DMS53 treated with DMSO at 0.1 percent for 48 hours (cell line): ENCODE data around the gene HS3ST4.
A peak's percentile ranks its signal among the peaks of the same experiment; 100 is the strongest.

Source experiments
- DNase-seq: peaks from one replicate; lab custom pipeline; 2025; ENCODE audit not compliant: unreplicated experiment; lab: John Stamatoyannopoulos, UW

The HS3ST4 gene

DNA sequence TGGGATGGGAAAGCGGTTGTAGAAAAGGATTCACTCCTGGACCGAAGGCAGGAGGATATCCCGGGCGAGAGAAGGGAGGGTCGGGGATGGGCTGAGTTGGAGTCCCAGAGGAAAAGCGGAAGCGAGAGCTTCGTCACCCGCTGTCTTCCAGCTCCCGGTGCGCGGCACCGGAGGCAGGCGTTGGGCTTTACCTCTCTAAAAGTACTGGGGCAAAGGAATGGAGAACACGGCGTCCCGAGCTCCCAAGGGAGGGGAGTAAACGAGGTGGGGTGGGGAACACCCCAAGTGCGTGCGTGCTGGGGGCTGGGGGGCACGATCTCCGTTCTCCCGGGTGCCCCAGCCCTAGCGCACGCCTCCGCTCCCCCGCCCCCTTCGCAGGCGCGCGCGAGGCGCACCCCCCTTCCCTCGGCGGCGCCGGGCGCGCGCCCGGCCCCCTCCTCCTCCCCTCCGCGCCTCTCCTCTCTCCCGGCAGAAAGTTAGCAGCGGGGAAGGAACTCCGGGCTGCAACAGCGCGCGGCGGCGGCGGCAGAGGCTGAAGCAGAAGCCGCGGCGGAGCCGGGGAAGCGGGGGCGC lies at the start of gene HS3ST4:
Gene HS3ST4, plus strand, starts transcription at position 441 of the 573 bp plus-strand sequence.
- DNase-seq: no peak

- DNase-seq: no peak
These were observed 48.1 kb upstream of the HS3ST4 start for GRCh38 chr16:25643633-25644032.

GRCh38 chr16:25656639-25657038 lies 35.1 kb upstream of the HS3ST4 start:
- no peak for DNase-seq

DNA sequence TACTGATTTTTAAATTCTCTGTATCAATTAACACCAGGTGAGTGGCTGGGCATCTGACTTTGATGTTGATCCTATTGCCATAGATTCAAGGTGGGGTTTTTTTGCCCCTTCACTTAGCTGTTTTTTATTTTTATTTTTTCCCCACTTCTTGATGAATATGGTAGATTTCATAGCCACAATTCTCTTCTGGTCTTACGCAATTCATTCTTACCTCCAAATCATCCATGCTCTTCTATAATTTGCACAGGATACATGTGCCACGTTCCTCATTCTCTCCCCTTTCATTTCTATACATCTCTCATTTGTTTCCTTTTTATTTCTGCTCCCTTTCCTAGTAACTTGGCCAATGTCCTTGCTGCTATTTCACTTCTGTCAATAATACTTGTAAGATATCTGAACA lies 14.9 kb upstream of the HS3ST4 start:
- no peak for DNase-seq

- DNase-seq: no peak
These were observed 12.2 kb upstream of the HS3ST4 start for GRCh38 chr16:25679511-25679910.

- no peak for DNase-seq
These were observed 2.5 kb upstream of the HS3ST4 start for GRCh38 chr16:25689137-25689836.

DNA sequence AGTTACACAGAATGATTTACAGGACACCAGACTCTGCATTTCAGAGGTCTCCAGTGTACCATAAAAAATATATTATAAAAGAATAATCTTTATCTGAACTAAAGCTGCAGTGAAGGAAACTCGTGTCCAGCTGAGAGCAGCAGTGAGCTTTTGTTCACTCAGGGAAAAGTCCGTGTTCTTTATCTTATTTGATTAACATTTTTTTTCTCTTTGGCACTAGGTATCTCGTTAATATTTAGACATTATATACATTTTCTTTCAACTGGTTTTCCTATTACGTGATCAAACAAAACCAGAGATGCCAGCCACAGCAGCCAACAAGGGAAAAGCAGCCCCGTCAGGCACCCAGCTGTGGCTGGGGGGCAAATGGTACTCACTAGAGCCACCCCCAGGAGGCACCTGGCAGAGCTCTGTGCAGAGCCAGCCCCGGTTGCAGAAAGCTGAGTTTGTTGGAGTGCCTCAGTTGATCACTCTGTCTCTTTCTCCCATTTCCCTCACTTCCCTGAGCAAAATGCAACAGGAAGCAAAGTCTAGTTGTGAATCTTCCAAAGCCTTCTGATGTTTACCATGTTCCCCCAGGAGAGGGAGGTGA lies 1.1 kb upstream of the HS3ST4 start:
- no peak for DNase-seq

DNA sequence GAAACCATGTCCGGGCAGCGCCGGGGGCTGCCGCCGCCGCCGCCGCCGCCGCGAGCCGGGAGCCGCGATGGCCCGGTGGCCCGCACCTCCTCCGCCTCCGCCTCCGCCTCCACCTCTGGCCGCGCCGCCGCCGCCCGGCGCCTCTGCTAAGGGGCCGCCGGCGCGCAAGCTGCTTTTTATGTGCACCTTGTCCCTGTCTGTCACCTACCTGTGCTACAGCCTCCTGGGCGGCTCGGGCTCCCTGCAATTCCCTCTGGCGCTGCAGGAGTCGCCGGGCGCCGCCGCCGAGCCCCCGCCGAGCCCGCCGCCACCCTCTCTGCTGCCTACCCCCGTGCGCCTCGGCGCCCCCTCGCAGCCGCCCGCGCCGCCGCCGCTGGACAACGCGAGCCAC lies 587 bp downstream of the HS3ST4 start:
- no peak for DNase-seq

DNA sequence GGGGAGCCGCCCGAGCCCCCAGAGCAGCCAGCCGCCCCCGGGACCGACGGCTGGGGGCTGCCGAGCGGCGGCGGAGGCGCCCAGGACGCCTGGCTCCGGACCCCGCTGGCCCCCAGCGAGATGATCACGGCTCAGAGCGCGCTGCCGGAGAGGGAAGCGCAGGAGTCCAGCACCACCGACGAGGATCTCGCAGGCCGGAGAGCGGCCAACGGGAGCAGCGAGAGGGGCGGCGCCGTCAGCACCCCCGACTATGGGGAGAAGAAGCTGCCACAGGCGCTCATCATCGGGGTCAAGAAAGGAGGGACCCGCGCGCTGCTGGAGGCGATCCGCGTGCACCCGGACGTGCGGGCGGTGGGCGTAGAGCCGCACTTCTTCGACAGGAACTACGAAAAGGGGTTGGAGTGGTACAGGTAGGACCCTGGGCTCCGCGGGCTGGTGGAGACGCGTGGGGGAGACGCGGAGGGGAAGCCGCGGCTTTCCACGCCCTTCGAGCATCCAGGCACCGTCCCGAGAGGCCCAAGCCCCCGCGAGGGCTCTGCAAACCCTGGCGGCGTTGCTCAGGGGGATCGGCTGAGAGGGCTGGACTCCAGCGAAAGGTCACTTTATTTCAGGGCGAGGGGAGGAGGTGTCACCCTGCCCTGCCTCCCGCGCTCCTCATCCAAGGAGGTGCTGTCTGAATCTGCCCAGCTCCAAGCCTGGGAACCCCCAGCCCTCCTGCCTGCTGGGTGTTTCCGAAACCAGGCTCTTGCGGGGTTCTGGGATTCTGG lies 1.2 kb downstream of the HS3ST4 start:
- DNase-seq: no peak

- no peak for DNase-seq
These were observed 1.9 kb downstream of the HS3ST4 start for GRCh38 chr16:25693631-25694030.

DNA sequence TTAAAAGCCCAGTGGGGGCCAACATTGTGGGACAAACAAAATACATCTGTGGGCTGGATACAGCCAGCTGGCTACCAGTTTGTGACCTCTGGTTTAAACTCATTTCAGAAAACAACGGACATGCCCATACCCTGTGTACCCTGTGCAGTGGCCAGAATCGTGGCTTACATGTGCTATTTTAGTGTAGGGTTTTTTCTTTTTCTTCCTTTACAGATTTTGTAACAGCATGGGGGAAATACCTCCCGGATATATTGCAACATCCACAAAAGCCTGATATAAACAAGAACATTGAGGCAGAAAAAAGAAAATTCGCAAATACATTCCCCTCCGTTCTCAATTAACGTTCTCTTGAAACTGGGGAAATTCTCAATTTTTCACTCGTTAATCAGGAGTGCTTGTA lies 7.3 kb downstream of the HS3ST4 start:
- no peak for DNase-seq

DNA sequence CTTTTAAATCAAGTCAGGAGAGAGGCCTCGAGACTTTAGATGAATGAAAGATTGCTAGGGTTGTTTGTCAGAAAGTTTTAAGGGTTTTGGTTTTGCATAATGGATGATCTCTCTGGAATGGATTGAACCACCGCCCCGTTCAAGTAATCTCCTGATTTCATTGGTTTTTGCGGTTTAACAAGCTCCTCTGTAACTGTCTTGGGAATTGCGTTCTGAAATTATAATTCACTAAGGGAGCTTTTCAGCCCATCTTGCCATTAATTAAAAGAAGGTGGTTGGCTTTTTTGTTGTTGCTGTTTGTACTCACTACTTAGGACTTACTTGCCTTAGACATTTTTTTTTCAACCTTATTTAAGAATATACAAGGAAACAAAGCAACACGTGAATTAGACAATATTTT lies 8.8 kb downstream of the HS3ST4 start:
- no peak for DNase-seq

- DNase-seq: no peak
These were observed 15.8 kb downstream of the HS3ST4 start for GRCh38 chr16:25707553-25707952.

- peak; percentile 0 for DNase-seq
These were observed 16.3 kb downstream of the HS3ST4 start for GRCh38 chr16:25707982-25708583.

GRCh38 chr16:25709213-25709612 lies 17.5 kb downstream of the HS3ST4 start:
- no peak for DNase-seq

- no peak for DNase-seq
These were observed 22.2 kb downstream of the HS3ST4 start for GRCh38 chr16:25713785-25714570.

GRCh38 chr16:25716186-25716585 lies 24.4 kb downstream of the HS3ST4 start:
- no peak for DNase-seq

- DNase-seq: no peak
These were observed 29.7 kb downstream of the HS3ST4 start for GRCh38 chr16:25721439-25721838.

DNA sequence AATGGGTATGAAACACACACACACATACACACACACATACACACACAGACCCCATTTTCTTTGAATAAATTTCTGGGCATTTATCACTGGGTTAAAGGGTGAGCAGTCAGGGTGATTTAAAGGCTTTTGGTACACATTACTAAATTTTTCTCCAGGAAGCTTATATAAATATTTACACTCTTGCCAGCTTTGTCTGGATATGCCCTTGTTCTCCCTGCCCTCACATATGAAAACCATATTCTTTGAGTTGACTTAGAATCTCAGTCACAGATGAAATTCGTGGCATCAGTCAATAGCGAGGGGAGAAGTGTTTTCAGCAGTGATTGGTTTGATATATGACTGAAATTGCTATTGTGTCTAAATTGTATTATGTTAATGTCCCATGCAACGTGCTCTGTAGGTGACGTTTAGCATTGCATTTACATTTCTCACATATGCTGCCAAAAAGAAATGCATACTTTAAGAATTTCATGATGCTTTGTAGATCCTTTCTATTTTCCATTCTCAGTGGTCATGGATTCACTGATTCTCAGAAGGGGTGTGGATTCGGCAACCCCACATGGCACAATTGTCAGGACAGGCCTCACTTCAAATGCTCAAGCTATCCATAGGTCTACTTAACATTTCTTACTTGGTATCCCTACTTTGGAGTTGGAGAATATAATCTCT lies 34.8 kb downstream of the HS3ST4 start:
- no peak for DNase-seq
